GF-D8 (cell line): ENCODE results near the gene TDRD3.

ENCODE experiments used
- DNase-seq: peaks from one replicate; lab custom pipeline; 2025; lab: John Stamatoyannopoulos, UW

Gene TDRD3

DNA sequence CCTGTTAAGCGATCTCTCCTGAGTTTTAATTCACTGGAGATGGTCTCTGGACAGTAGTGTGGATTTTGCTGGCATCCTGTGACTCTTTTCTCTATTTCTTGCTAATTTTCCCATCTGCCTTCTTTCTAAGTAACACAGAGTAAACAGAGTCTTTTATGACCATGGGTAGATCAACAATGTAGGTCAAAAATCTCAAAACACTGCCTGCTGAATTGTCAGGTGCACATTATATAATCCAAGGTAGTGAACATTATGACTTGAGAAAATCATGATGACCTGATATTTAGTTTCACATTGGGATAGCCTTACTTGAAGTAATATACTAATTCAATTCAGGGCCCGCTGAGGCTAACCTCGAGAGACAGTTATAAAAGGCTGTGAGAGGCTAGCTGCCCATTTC lies 180.7 kb downstream of the TDRD3 start:
- DNase-seq = no peak

DNA sequence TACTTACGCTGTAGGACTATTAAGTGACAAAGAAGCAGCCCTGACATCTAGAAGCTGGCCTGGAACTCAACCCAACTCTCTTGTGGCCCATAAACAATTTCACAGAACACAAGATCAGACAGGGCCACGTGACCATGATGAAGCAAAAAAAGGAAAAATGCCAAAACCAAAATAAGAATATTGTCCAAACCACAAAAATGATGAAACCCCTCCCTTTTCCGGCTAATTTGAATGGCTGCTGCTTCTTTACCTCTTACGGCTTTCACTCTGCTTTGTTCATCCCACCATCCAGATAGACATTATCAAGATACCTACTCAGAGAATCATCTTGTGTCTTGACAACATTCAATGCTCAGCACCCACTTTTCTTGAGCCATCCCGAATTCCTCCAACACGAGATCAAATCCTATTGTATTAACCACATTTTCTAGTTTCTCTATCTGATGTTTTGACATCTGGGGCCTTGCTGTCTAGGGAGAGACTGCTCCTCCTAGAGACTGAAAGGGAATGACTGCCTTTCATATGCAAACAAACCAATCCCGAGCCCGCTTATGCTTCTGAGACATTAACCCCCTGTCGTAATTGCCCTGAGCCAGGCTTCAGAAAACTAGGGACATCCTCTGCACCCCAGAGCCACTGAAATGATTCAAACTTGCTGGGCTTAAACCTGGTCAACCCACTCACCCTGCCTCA lies 186.3 kb downstream of the TDRD3 start:
- peak; percentile 88 for DNase-seq

DNA sequence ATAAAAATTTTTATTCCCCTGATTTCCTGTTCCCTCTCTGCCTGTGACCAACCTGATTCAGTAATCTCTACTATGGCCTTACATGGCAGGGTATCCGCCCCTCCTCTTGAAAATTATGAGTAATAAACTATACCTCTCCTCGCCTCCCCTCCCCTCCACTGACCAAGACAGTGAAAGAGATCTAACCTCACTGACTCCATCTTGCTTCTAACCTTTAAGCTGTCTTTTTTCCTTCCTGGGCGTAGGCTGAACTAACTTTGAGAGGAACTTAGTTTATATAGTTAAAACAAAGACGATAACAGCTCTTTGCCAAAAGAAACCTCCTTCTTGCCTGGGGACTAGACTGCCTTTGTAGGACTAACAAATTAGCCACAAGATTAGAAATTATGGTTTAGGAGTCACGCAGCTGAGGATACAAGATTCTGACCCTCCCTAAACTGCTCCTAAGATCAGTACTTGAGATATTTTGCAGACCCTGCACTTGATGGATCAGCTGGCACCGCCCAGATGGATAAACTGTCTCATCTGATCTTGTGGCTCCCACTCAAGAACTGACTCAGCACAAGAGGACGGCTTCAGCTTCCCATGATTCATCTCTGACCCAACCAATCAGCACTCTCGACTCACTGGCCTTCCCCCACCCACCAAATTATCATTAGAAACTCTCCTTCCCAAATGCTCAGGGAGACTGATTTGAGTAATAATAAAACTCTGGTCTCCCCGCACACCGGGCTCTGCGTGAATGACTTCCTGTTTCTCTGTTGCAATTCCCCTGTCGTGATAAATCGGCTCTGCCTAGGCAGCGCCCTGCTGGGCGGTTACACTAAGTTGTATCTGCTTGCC lies 187.1 kb downstream of the TDRD3 start:
- DNase-seq = peak; percentile 46

DNA sequence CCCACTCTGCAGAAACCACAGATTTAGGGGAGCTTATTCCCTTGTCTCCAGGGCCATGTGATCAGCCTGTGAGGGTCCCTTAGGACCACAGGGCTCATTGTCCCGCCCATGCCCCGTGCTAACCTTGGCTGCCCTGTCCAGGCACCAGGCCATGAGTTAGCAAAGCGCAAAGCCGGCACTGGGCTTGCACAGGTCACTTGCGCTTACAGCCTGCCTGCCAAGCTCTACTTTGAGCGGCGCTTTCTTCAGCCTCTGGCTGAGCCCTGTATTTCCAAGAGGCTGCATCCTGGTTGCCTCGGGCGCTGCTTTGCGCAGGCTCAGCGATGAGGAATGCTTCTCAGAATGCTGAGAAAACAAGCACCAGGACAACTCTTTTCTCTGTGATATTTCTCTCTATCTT lies 188.0 kb downstream of the TDRD3 start:
- no peak for DNase-seq

DNA sequence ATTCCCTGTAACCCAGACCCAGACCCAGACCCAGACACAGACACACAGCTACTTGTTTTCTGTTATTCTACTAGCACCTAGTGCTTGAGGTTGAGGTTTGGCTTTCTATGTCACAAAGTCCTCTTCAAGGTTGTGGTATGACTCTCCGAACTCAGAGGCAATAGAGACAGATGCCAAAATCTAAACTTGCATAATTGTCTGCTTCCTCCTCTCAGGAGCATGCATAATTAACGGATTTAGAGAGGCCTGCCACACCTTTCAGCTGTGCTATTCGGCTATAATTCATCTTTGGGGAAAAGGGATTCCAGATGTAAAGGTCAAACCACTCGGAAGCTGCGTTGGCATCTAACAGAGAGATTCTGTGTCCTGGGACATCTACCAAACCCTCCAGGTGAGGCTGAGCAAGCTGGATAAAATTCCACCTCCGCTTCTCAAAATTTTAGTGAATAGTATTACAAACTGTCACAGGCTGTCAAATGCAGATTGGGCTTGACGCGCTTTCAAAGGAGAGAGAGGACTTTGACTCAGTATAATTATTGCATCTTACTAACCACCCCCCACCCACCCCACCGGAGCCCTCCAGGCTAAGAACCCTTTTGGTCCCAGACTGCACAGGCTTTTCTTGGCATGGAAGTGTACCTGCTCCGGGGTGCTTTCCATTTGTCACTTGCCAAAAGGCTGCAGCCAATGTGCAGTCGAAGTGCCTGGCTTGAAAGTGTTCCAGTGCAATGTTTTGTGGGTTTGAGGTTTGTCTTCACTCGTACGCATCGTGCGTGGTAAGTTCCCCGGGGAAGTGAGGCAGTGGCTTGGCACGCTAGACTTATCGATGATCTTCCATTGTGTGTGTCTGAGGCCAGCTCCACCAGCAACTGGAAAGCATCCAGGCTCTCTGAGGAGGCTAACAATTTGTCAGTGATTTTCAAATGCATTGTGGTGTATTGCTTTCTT lies 194.1 kb downstream of the TDRD3 start:
- DNase-seq = peak; percentile 76

DNA sequence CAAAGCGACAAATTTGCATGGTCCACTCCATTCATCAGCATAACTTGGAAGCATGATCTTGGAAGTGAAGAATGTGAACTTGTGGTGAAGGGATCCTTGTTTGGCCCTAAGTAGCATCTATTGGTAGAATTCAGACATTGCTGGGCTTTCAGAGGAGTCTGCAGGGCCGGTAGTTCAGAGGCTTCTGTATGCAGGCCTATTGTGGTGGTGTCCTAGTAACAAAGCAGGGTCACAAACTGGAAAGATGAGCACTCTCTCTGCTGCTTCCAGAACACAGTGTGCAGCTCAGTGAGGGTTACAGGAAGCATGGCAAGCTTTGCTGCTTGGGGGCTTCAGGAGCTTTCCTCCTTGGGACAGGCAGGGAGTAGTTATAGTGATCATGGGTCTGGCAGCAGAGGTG lies 206.0 kb downstream of the TDRD3 start:
- DNase-seq = no peak

DNA sequence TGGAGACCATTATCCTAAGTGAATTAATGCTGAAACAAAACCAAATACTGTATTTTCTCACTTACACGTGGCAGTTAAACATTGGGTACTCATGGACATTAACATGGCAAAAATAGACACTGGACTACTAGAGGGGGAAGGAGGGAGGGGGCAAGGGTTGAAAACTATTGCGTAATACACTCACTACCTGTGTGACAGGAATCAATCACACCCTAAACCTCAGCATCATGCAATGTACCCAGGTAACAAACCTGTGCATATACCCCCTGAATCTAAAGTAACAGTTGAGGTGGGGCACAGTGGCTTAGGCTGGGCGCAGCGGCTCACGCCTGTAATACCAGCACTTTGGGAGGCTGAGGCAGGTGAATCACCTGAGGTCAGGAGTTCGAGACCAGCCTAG lies 207.0 kb downstream of the TDRD3 start:
- no peak for DNase-seq

DNA sequence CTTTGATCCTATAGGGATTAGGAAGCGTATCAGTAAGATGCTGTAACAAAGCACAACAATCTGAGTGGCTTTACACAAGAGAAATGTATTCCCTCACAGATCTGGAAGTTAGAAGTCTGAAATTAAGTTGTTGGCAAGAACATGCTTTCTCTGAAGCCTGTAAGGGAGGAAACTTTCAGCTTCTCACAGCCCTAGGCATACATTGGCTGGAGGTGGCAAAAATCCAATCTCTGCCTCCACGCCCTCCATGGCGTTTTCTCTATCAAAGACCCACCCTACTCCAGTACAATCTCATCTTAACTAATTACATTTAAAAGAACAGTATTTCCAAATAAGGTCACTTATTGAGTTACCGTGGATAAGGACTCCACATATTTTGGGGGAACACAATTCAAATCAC lies 211.9 kb downstream of the TDRD3 start:
- no peak for DNase-seq

DNA sequence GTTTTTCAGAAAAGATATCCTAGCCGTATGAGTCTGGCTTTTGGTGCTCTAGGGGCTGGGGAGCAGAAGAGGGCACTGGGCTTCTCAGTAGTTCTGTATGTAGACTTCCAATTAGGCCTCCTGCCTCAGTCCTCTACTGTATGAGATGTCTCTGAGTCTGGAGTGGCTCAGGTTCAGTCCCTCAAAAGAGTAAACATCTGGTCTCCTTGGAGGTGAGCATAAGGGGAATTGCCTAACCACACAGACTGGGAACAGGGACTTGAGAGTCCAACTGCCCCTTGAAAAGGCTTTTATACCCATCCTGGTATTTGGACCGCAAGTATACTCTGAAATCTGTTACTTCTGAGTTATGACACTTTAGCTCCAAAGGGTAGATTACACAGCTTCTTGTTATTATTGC lies 214.5 kb downstream of the TDRD3 start:
- no peak for DNase-seq

DNA sequence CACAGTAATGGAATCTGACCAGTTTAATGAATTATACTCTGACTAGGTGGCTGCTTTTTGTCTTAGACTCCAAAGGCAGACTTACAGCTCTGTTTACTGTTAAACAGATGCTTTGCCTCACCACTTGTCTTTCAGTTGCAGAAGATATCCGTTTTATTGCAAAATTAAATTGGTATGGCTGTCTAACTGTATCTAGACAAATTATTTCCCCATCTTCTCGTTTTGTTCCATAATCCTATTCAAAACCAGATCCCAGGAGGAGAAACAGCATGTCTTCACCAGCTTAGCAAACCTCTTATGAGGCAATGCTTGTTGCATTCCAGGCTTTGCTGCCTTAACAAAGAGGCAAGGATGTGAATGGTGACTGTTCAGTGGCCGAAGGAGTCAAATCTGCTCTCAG lies 215.6 kb downstream of the TDRD3 start:
- no peak for DNase-seq

DNA sequence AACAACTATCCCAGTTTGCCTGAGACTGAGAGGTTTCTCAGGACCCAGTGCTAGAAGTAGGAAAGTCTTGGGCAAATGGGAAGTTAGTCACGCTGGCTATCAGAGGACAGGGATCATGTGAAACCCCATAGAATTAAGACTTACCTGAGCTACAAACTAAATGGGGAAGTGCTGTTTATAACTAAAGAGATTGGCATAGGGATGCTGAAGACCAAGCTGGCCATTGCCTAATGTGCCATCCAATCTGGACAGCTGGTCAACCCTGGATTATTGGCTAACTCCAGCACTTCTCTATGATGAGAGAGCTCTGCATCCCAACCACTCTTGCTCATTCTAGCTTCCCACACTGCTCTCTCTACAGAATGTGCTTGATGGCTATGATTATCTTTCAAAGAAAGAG lies 216.1 kb downstream of the TDRD3 start:
- DNase-seq = no peak

DNA sequence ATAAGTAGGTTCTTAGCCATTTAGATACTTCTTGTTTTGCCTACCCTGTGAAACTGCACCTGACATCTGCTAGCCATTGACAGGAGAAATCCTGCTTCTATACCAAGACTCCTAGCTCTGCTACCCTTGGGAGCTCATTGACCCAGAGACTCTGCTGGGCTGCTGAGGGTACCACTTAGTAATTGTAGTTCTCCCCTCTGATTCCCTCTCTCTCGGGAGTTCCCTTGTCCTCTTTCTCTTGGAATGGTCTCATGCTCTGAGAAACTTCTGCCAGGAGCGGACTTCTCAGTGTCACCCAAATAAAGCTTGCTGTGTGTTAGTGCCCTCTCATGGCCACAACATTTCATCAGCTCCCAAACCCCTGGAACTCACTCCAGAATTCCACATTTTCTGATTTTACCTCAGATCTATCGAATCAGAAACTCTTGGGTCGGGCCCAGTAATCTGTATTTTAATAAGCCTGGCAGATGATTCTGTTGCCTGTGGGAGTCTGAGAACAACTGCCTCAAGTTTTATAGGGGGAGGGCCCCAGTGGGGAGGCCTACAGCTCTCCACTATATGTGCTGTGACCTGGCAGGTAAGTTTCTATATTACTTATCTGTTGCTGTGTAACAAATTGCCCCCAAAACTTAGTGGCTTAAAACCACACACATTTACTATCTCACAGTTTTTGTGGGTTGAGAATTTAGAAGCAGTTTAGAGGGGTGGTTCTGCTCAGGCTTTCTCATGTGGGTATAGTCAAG lies 221.1 kb downstream of the TDRD3 start:
- DNase-seq = no peak

DNA sequence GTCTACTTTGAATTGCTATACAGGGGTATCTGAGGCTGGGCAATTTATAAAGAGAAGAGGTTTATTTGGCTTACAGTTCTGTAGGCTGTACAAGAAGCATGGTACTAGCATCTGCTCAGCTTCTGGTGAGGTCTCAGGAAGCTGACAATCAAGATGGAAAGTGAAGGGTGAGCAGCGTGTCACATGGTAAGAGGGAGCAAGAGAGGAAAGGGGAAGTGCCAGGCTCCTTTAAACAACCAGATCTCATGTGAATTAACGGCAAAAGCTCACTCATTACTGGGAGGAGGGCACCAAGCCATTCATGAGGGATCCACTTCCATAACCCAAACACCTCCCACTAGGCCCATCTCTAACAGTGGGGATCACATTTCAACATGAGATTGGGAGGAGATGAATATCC lies 222.4 kb downstream of the TDRD3 start:
- DNase-seq = peak; percentile 22

DNA sequence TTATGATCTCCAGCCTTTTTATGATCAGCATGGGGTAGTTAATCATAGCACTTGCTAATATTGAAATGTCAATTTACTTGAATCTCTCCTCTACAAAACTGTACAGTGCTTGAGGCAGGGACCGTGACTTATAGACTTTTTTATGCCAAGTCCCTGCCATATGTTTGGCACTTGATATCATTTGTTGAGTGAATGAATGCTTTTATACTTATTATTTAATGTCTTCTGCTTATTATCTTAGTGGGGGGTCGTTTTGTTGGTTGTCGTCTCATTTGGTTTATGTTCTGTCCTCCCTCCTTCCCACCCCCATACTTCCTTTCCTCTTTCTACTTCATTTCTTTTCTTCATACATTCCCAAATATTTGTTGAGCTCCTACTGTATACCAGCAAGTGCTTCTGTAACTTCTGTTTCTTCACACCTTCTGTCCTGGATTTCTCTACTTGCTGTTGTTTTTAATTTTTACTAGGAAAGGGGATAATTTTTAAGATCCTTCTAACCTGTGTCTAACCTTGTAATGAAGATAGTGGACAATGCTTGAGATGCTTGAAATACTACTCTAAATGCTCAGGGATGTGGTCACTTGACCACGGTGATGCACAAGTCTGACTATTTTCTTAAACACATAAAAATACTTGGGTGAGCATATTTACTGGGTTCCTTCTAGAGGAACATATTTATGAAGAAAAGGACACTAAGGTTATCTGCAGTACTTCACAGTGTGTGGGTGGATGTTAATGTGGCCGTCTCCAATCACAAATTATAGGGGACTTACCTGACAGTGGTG lies 223.8 kb downstream of the TDRD3 start:
- DNase-seq = no peak

DNA sequence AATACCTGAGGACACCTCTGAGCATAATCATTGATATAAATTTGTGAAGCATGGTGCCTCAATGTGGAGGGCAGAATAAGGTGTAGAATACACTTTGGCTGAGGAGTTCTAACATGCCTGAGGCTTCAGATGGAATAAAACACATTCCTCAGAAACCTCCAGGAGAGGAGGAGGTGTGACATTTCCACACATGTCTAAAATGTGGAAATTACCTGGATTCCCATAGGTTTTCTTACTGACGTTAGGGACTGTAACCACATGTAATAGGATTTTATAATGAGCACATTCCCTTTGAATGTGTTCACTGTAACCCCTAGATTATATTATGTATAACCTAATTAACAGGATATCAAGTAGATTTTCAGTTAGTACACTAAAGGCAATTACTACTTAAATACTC lies 226.1 kb downstream of the TDRD3 start:
- no peak for DNase-seq
